ENCODE results near the gene PGM2. TPM values are rescaled to one million over a fixed set of nuclear protein-coding genes. Genes with fewer than 3 reads are reported as not detected.
A peak's percentile ranks its signal among the peaks of the same experiment; 100 is the strongest.

PGM2 gene
- total RNA-seq, 4 donors from 2014 or later: 15.9 to 34.0 (median 26.2) TPM

GRCh38 chr4:37802068-37802666 is 24.3 kb upstream of the PGM2 start:
- TF ChIP-seq CTCF (IDR thresholded peaks at IDR 0.05): no peak
- ATAC-seq (ENCODE audit: low FRiP score): peak; percentile 69
- no peak for DNase-seq (ENCODE audit: low spot score)

GRCh38 chr4:37803348-37803973 is 23.0 kb upstream of the PGM2 start:
- no peak for DNase-seq (ENCODE audit: low spot score)
- ATAC-seq (ENCODE audit: low FRiP score): peak; percentile 42
- TF ChIP-seq CTCF (IDR thresholded peaks at IDR 0.05): no peak

- no peak for TF ChIP-seq CTCF (IDR thresholded peaks at IDR 0.05)
- no peak for DNase-seq (ENCODE audit: low spot score)
- no peak for ATAC-seq (ENCODE audit: low FRiP score)
Measured at GRCh38 chr4:37805091-37805490, 21.4 kb upstream of the PGM2 start.

- DNase-seq (ENCODE audit: low spot score) (no peak), ATAC-seq (ENCODE audit: low FRiP score) (peak; percentile 90)
- no peak for TF ChIP-seq CTCF (IDR thresholded peaks at IDR 0.05)
Measured at GRCh38 chr4:37812713-37813112, 13.8 kb upstream of the PGM2 start.

GRCh38 chr4:37815591-37815990 is 10.9 kb upstream of the PGM2 start:
- TF ChIP-seq CTCF (IDR thresholded peaks at IDR 0.05): no peak
- no peak for DNase-seq (ENCODE audit: low spot score)
- ATAC-seq (ENCODE audit: low FRiP score): no peak

GRCh38 chr4:37816006-37816405 is 10.5 kb upstream of the PGM2 start:
- ATAC-seq (ENCODE audit: low FRiP score) (no peak), DNase-seq (ENCODE audit: low spot score) (no peak)
- no peak for TF ChIP-seq CTCF (IDR thresholded peaks at IDR 0.05)

GRCh38 chr4:37816719-37817118 is 9.8 kb upstream of the PGM2 start:
- no peak for TF ChIP-seq CTCF (IDR thresholded peaks at IDR 0.05)
- ATAC-seq (ENCODE audit: low FRiP score) (no peak), DNase-seq (ENCODE audit: low spot score) (no peak)
